CD4-positive, CD25-positive, alpha-beta regulatory T cell (primary cell): ENCODE data around the gene PHACTR1. TPM values are rescaled to one million over a fixed set of nuclear protein-coding genes. Genes with fewer than 3 reads are reported as not detected.
"Not testable (repeated sequence)": the region's sequence is repeated elsewhere in the genome, so short reads cannot be mapped to it uniquely, and the experiment has no call there.

Experiments used
- ATAC-seq, 2 donors: fragments of 150-1000 bp; cut with Tn5 transposase; one replicate each; pipeline ENCODE4 v1.10.0; 2021; ENCODE audit warnings: low read depth in 2 of 2, moderate number of reproducible peaks in 2 of 2, moderate library complexity in 1 of 2
- DNase-seq, 3 donors: peaks; one replicate each; pipeline versions ENCODE4 v3.0.0 to v3.0.0-alpha.2; 2012 to 2022; ENCODE audit warnings: mixed read lengths in 1 of 3
- H3K27ac ChIP-seq: one replicate; pipeline ENCODE4 v1.7.0; 2013; ENCODE audit warnings: mild to moderate bottlenecking, low read length; ENCODE audit not compliant: insufficient read depth, poor library complexity, severe bottlenecking
- H3K27me3 ChIP-seq: one replicate; pipeline ENCODE4 v1.7.0; 2013; ENCODE audit warnings: low read length; ENCODE audit not compliant: control insufficient read depth, insufficient read depth
- H3K36me3 ChIP-seq: one replicate; pipeline ENCODE4 v1.7.0; 2013; ENCODE audit warnings: mild to moderate bottlenecking, low read length, moderate library complexity; ENCODE audit not compliant: control insufficient read depth, insufficient read depth
- H3K4me1 ChIP-seq: 2 replicates; pipeline ENCODE4 v1.7.0; 2013; ENCODE audit warnings: mild to moderate bottlenecking, low read length; ENCODE audit not compliant: insufficient read depth, control insufficient read depth, poor library complexity, severe bottlenecking
- H3K4me3 ChIP-seq: one replicate; pipeline ENCODE4 v1.7.0; 2013; ENCODE audit warnings: low read depth, mild to moderate bottlenecking, low read length, moderate library complexity
- H3K9me3 ChIP-seq, 2 experiments: 1 replicate in 1 of 2; 2 replicates in 1 of 2; pipeline ENCODE4 v1.7.0; 2013; ENCODE audit warnings: low read length in 2 of 2, mild to moderate bottlenecking in 1 of 2, moderate library complexity in 1 of 2; ENCODE audit not compliant: control insufficient read depth in 2 of 2
- H3K27ac Mint-ChIP-seq, 3 donors: one replicate each; pipeline ENCODE4 v1.8.0; 2020 to 2022; ENCODE audit warnings: mild to moderate bottlenecking in 3 of 3, mixed read lengths in 3 of 3, moderate library complexity in 2 of 3
- H3K27me3 Mint-ChIP-seq: one replicate; pipeline ENCODE4 v1.8.0; 2022; ENCODE audit warnings: mild to moderate bottlenecking, mixed read lengths
- H3K36me3 Mint-ChIP-seq: one replicate; pipeline ENCODE4 v1.8.0; 2020; ENCODE audit warnings: mixed read lengths
- H3K4me1 Mint-ChIP-seq, 4 donors: one replicate each; pipeline ENCODE4 v1.8.0; 2020 to 2022; ENCODE audit warnings: mixed read lengths in 4 of 4, mild to moderate bottlenecking in 1 of 4
- H3K4me3 Mint-ChIP-seq, 4 donors: one replicate each; pipeline ENCODE4 v1.8.0; 2020 to 2022; ENCODE audit warnings: mild to moderate bottlenecking in 4 of 4, mixed read lengths in 4 of 4, moderate library complexity in 3 of 4
- H3K9me3 Mint-ChIP-seq, 7 donors: one replicate each; pipeline ENCODE4 v1.8.0; 2020 to 2022; ENCODE audit warnings: mixed read lengths in 7 of 7, mild to moderate bottlenecking in 3 of 7, moderate library complexity in 2 of 7
- polyA plus RNA-seq, 4 donors: library from polyadenylated mRNA; unstranded; fragments of 300-500 nt; fragmentation: Illumina TruSeq; gene quantifications; one replicate each; pipeline ENCODE4 v1.2.3, GENCODE V29; 2021
- total RNA-seq: library from RNA; stranded (reverse); gene quantifications from one replicate; pipeline ENCODE4 v1.2.3, GENCODE V29; 2022

PHACTR1 gene
- total and polyA plus RNA-seq, 5 donors from 2014 or later = 0.28 to 1.6 (median 0.38) TPM

- Histone ChIP-seq H3K27me3 (no peaks in the 10 kb centered on the region), H3K4me1 (no peaks in the 10 kb centered on the region), H3K27ac (no peak overlapping the region), H3K4me3 (no peak overlapping the region), H3K36me3 (no peaks in the 10 kb centered on the region), H3K9me3 (peaks cover 0 to 3% of the 10 kb centered on the region in 2 experiments)
- Mint-ChIP-seq H3K27ac (no peak overlapping the region), H3K4me1 (no peaks in the 10 kb centered on the region), H3K9me3 (peaks cover 0 to 5% (median 3%) of the 10 kb centered on the region in 7 donors), H3K36me3 (no peaks in the 10 kb centered on the region), H3K4me3 (no peak overlapping the region), H3K27me3 (peaks cover 5% of the 10 kb centered on the region)
- ATAC-seq (no peak), DNase-seq (no peak)
Measured at GRCh38 chr6:13242590-13242989, 526.0 kb downstream of the PHACTR1 start.

GRCh38 chr6:13243033-13243432 lies 526.5 kb downstream of the PHACTR1 start:
- Histone ChIP-seq H3K4me3 (no peak overlapping the region), H3K9me3 (peaks cover 0 to 3% of the 10 kb centered on the region in 2 experiments), H3K36me3 (no peaks in the 10 kb centered on the region), H3K27me3 (no peaks in the 10 kb centered on the region), H3K4me1 (no peaks in the 10 kb centered on the region), H3K27ac (no peak overlapping the region)
- no peak overlapping the region for H3K4me3 Mint-ChIP-seq
- DNase-seq (no peak), ATAC-seq (no peak)
- H3K9me3 Mint-ChIP-seq = peaks cover 0 to 5% (median 3%) of the 10 kb centered on the region in 7 donors
- H3K27me3 Mint-ChIP-seq = peaks cover 4% of the 10 kb centered on the region
- H3K27ac Mint-ChIP-seq = no peak overlapping the region
- H3K4me1 Mint-ChIP-seq = no peaks in the 10 kb centered on the region
- H3K36me3 Mint-ChIP-seq = no peaks in the 10 kb centered on the region

GRCh38 chr6:13243745-13244144 lies 527.2 kb downstream of the PHACTR1 start:
- ATAC-seq, H3K4me3 ChIP-seq, DNase-seq, H3K9me3 Mint-ChIP-seq, H3K36me3 ChIP-seq, H3K27me3 Mint-ChIP-seq, H3K27ac ChIP-seq, H3K27ac Mint-ChIP-seq, H3K4me1 Mint-ChIP-seq, H3K4me3 Mint-ChIP-seq, H3K27me3 ChIP-seq, H3K9me3 ChIP-seq, H3K36me3 Mint-ChIP-seq, H3K4me1 ChIP-seq: not testable (repeated sequence)

- H3K4me1 Mint-ChIP-seq = no peaks in the 10 kb centered on the region
- Histone ChIP-seq H3K9me3 (peaks cover 0 to 3% of the 10 kb centered on the region in 2 experiments), H3K36me3 (no peaks in the 10 kb centered on the region), H3K4me3 (no peak overlapping the region), H3K27me3 (no peaks in the 10 kb centered on the region), H3K4me1 (no peaks in the 10 kb centered on the region), H3K27ac (no peak overlapping the region)
- no peak for DNase-seq
- no peaks in the 10 kb centered on the region for H3K36me3 Mint-ChIP-seq
- H3K9me3 Mint-ChIP-seq = peaks cover 0 to 5% (median 3%) of the 10 kb centered on the region in 7 donors
- no peak overlapping the region for H3K27ac Mint-ChIP-seq
- no peak for ATAC-seq
- no peak overlapping the region for H3K4me3 Mint-ChIP-seq
- peaks cover 7% of the 10 kb centered on the region for H3K27me3 Mint-ChIP-seq
Measured at GRCh38 chr6:13247627-13248026, 531.1 kb downstream of the PHACTR1 start.

GRCh38 chr6:13248053-13248452 lies 531.5 kb downstream of the PHACTR1 start:
- H3K4me1 Mint-ChIP-seq = no peaks in the 10 kb centered on the region
- H3K36me3 Mint-ChIP-seq = no peaks in the 10 kb centered on the region
- peaks cover 7% of the 10 kb centered on the region for H3K27me3 Mint-ChIP-seq
- H3K4me3 Mint-ChIP-seq = no peak overlapping the region
- ATAC-seq (no peak), DNase-seq (no peak)
- Histone ChIP-seq H3K27me3 (no peaks in the 10 kb centered on the region), H3K9me3 (peaks cover 0 to 3% of the 10 kb centered on the region in 2 experiments), H3K4me1 (no peaks in the 10 kb centered on the region), H3K4me3 (no peak overlapping the region), H3K36me3 (no peaks in the 10 kb centered on the region), H3K27ac (no peak overlapping the region)
- H3K9me3 Mint-ChIP-seq = peaks cover 0 to 5% (median 3%) of the 10 kb centered on the region in 7 donors
- H3K27ac Mint-ChIP-seq = no peak overlapping the region

- no peak for DNase-seq
- no peak for ATAC-seq
- H3K4me1 Mint-ChIP-seq = no peaks in the 10 kb centered on the region
- Histone ChIP-seq H3K36me3 (no peaks in the 10 kb centered on the region), H3K9me3 (peaks cover 0 to 2% of the 10 kb centered on the region in 2 experiments), H3K4me1 (no peaks in the 10 kb centered on the region), H3K27me3 (no peaks in the 10 kb centered on the region), H3K4me3 (no peak overlapping the region), H3K27ac (no peak overlapping the region)
- no peaks in the 10 kb centered on the region for H3K36me3 Mint-ChIP-seq
- H3K4me3 Mint-ChIP-seq = no peak overlapping the region
- peaks cover 0 to 5% (median 3%) of the 10 kb centered on the region in 7 donors for H3K9me3 Mint-ChIP-seq
- peaks cover 7% of the 10 kb centered on the region for H3K27me3 Mint-ChIP-seq
- no peak overlapping the region for H3K27ac Mint-ChIP-seq
Measured at GRCh38 chr6:13248584-13248985, 532.0 kb downstream of the PHACTR1 start.

- peaks cover 7% of the 10 kb centered on the region for H3K27me3 Mint-ChIP-seq
- Histone ChIP-seq H3K4me1 (no peaks in the 10 kb centered on the region), H3K9me3 (no peaks in the 10 kb centered on the region), H3K27me3 (no peaks in the 10 kb centered on the region), H3K36me3 (no peaks in the 10 kb centered on the region), H3K27ac (no peak overlapping the region), H3K4me3 (no peak overlapping the region)
- no peaks in the 10 kb centered on the region for H3K36me3 Mint-ChIP-seq
- H3K27ac Mint-ChIP-seq = no peak overlapping the region
- DNase-seq (no peak), ATAC-seq (no peak)
- H3K9me3 Mint-ChIP-seq = peaks cover 0 to 4% (median under 1%) of the 10 kb centered on the region in 7 donors
- H3K4me1 Mint-ChIP-seq = no peaks in the 10 kb centered on the region
- no peak overlapping the region for H3K4me3 Mint-ChIP-seq
Measured at GRCh38 chr6:13248994-13249393, 532.4 kb downstream of the PHACTR1 start.

- Mint-ChIP-seq H3K4me1 (no peaks in the 10 kb centered on the region), H3K9me3 (peaks cover 0 to 3% (median 0%) of the 10 kb centered on the region in 7 donors), H3K4me3 (no peak overlapping the region), H3K27me3 (peaks cover 7% of the 10 kb centered on the region), H3K27ac (no peak overlapping the region), H3K36me3 (no peaks in the 10 kb centered on the region)
- H3K27ac ChIP-seq = no peak overlapping the region
- no peak overlapping the region for H3K4me3 ChIP-seq
- H3K36me3 ChIP-seq = no peaks in the 10 kb centered on the region
- no peaks in the 10 kb centered on the region for H3K9me3 ChIP-seq
- ATAC-seq = no peak
- H3K27me3 ChIP-seq = no peaks in the 10 kb centered on the region
- H3K4me1 ChIP-seq = no peaks in the 10 kb centered on the region
- no peak for DNase-seq
Measured at GRCh38 chr6:13249817-13250216, 533.2 kb downstream of the PHACTR1 start.
